Ascending aorta (tissue), 2 donors: ENCODE measurements around the gene MALRD1. TPM values are rescaled to one million over a fixed set of nuclear protein-coding genes. Genes with fewer than 3 reads are reported as not detected.
"Not testable (repeated sequence)": the region's sequence is repeated elsewhere in the genome, so short reads cannot be mapped to it uniquely, and the experiment has no call there.

ENCODE experiments used
- DNase-seq, 2 donors: peaks; one replicate each; pipeline ENCODE4 v3.0.0-alpha.2; 2019; ENCODE audit warnings: low spot score in 2 of 2
- H3K27ac ChIP-seq, 2 donors: fragments of 200-600 bp; sonication (generic); one replicate each; pipeline ENCODE4 v1.5.1; 2016 to 2017; ENCODE audit warnings: mild to moderate bottlenecking in 1 of 2
- H3K27me3 ChIP-seq: fragments of 200-600 bp; sonication (generic); one replicate; pipeline ENCODE4 v1.5.1; 2017
- H3K36me3 ChIP-seq, 2 donors: fragments of 200-600 bp; sonication (generic); one replicate each; pipeline ENCODE4 v1.5.1; 2016
- H3K4me1 ChIP-seq, 2 donors: fragments of 200-600 bp; sonication (generic); one replicate each; pipeline ENCODE4 v1.5.1; 2016 to 2017; ENCODE audit warnings: mild to moderate bottlenecking in 1 of 2
- H3K4me3 ChIP-seq, 2 donors: fragments of 200-600 bp; sonication (generic); one replicate each; pipeline ENCODE4 v1.5.1; 2016 to 2017; ENCODE audit warnings: mild to moderate bottlenecking in 1 of 2
- H3K9me3 ChIP-seq, 2 donors: fragments of 200-600 bp; sonication (generic); one replicate each; pipeline ENCODE4 v1.5.1; 2016
- CTCF ChIP-seq, 3 experiments: fragments of 200-600 bp in 2 of 3; fragments of 450-650 bp in 1 of 3; sonication (generic) in 2 of 3; IDR thresholded peaks; one replicate each; pipeline ENCODE4 v1.5.1; 2016 to 2019; ENCODE audit warnings: antibody characterized with exemption in 3 of 3, mild to moderate bottlenecking in 1 of 3, moderate library complexity in 1 of 3
- intact Hi-C: fragments of 100-400 bp; cut with DNase I; formaldehyde crosslinking; loops from one replicate; pipeline ENCODE4 v1.15.1; 2023
- total RNA-seq: library from RNA; depleted of rRNA; stranded (reverse); fragments of >200 nt; gene quantifications from one replicate; pipeline ENCODE4 v1.1.0, GENCODE V29; 2016

MALRD1 gene
- total RNA-seq, 1 donor from 2014 or later, result not detected

GRCh38 chr10:19738440-19738839 lies 689.8 kb downstream of the MALRD1 start:
- Histone ChIP-seq H3K4me3 (no peak overlapping the region), H3K4me1 (no peaks in the 10 kb centered on the region), H3K36me3 (no peaks in the 10 kb centered on the region), H3K27me3 (no peaks in the 10 kb centered on the region), H3K9me3 (no peaks in the 10 kb centered on the region), H3K27ac (no peak overlapping the region)
- intact Hi-C loops, result no loop called here
- TF ChIP-seq CTCF (IDR thresholded peaks at IDR 0.05), result no peak
- no peak for DNase-seq

DNA sequence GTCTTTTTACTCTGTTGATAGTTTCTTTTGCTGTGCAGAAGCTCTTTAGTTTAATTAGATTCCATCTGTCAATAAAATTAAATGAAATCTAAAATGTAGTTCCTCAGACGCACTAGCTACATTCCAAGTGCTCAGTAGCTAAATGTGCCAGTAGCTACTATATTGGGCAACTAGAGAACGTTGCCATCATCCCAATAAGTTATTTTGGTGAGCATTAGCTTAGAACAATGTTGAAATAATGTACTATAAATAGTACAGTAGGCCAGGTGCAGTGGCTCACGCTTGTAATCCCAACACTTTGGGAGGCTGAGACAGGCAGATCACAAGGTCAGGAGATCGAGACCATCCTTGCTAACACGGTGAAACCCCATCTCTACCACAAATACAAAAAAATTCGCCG lies 690.6 kb downstream of the MALRD1 start:
- H3K27me3 ChIP-seq, H3K36me3 ChIP-seq, DNase-seq, H3K27ac ChIP-seq, H3K9me3 ChIP-seq, H3K4me1 ChIP-seq, intact Hi-C loops, H3K4me3 ChIP-seq: not testable (repeated sequence)

- H3K27ac ChIP-seq, H3K36me3 ChIP-seq, intact Hi-C loops, H3K9me3 ChIP-seq, H3K27me3 ChIP-seq, DNase-seq, H3K4me1 ChIP-seq, H3K4me3 ChIP-seq: not testable (repeated sequence)
These were observed 693.5 kb downstream of the MALRD1 start for GRCh38 chr10:19742144-19742543.

DNA sequence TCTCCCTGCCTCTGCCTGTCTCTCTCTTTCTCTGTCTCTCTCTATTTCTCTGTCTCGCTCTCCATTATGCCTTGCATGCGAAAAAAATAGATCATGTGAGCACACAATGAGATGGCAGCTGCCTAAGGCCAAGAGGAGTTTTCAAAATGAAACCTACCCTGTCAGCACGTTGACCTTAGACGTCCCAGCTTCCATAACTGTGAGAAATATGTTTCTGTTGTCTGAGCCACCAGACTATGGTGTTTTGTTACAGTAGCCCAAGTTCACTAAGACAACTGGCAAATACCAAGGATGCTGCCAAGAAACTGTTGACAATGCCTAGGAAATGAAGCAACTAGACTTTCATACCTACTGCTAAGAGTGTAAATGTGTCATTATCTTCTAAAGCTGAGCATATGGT lies 697.1 kb downstream of the MALRD1 start:
- Histone ChIP-seq H3K4me1 (no peaks in the 10 kb centered on the region), H3K4me3 (no peak overlapping the region), H3K36me3 (no peaks in the 10 kb centered on the region), H3K27ac (no peak overlapping the region), H3K27me3 (no peaks in the 10 kb centered on the region), H3K9me3 (no peaks in the 10 kb centered on the region)
- intact Hi-C loops, result no loop called here
- TF ChIP-seq CTCF (IDR thresholded peaks at IDR 0.05), result no peak
- no peak for DNase-seq

DNA sequence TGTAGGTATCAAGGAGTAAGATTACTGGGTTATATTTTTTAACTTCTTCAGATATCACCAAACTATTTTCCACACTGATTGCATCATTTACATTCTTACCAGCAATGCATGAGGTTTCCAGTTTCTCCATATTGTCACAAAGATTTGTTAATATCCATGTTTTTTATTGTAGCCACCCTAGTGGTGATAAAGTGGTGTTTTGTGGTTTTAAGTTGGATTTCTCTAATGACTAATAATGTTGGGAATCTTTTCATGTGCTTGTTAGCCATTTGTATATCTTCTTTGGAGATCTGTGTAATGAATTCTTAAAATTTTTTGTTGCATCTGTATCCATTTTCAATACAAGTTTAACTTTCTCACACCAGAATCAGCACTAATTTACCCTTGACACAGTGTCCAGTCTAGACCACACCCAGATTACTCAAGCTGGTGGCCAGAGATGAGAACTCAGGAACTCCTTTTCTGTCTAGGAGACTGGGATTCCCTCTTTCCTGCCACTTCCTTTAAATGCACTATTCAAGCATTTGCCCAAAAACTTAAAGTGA lies 700.7 kb downstream of the MALRD1 start:
- Histone ChIP-seq H3K36me3 (no peaks in the 10 kb centered on the region), H3K9me3 (no peaks in the 10 kb centered on the region), H3K27me3 (no peaks in the 10 kb centered on the region), H3K4me3 (no peak overlapping the region), H3K27ac (no peak overlapping the region), H3K4me1 (no peaks in the 10 kb centered on the region)
- DNase-seq, result no peak
- no peak for TF ChIP-seq CTCF (IDR thresholded peaks at IDR 0.05)
- intact Hi-C loops, result no loop called here

DNA sequence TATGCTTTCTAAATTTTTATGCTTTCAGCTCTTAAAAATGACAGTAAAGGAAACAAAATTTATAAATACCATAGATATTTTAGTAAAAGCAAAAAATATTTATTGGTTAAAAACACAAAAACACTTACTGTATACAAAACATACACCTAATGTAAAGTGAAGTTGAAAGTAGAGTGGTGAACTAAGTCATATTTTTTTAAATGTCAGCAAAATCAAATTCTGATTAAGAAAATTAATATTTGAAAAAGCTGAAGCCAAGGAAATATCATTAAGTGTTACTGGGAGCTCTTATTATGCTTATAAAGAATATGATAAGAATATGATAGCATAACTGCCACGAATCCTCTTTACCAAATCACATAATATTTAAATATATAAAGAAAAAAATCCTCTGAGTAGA lies 702.4 kb downstream of the MALRD1 start:
- Histone ChIP-seq H3K9me3 (no peaks in the 10 kb centered on the region), H3K4me1 (no peaks in the 10 kb centered on the region)

More for the DNA sequence above, 702.4 kb downstream of the MALRD1 start:
- H3K36me3 ChIP-seq, result no peaks in the 10 kb centered on the region
- no peak overlapping the region for H3K27ac ChIP-seq
- H3K4me3 ChIP-seq, result no peak overlapping the region
- intact Hi-C loops, result no loop called here
- DNase-seq, result no peak
- H3K27me3 ChIP-seq, result no peaks in the 10 kb centered on the region
- no peak for TF ChIP-seq CTCF (IDR thresholded peaks at IDR 0.05)
